Smooth muscle cell (in vitro differentiated cells): ENCODE measurements around the gene LRIT2. TPM values are rescaled to one million over a fixed set of nuclear protein-coding genes. Genes with fewer than 3 reads are reported as not detected.

ENCODE experiments used
- DNase-seq: peaks from one replicate; lab custom pipeline; 2025; ENCODE audit not compliant: unreplicated experiment; lab: John Stamatoyannopoulos, UW
- H2AFZ ChIP-seq: fragments of 200-600 bp; sonication (generic); 2 replicates; pipeline ENCODE4 v1.6.0; 2016; ENCODE audit warnings: antibody characterized with exemption, low read depth, mild to moderate bottlenecking
- H3F3A ChIP-seq: fragments of 200-600 bp; sonication (generic); 2 replicates; pipeline ENCODE4 v1.6.0; 2017; ENCODE audit warnings: antibody characterized with exemption, low read depth
- H3K27ac ChIP-seq: fragments of 200-600 bp; sonication (generic); 2 replicates; pipeline ENCODE4 v1.5.1; 2016; ENCODE audit warnings: low read depth, mild to moderate bottlenecking
- H3K27me3 ChIP-seq: fragments of 200-600 bp; sonication (generic); 2 replicates; pipeline ENCODE4 v1.6.1; 2016; ENCODE audit warnings: low read depth, mild to moderate bottlenecking
- H3K36me3 ChIP-seq: fragments of 200-600 bp; sonication (generic); 2 replicates; pipeline ENCODE4 v1.5.1; 2016; ENCODE audit warnings: low read depth
- H3K4me1 ChIP-seq: fragments of 200-600 bp; sonication (generic); 2 replicates; pipeline ENCODE4 v1.5.1; 2016; ENCODE audit warnings: low read depth
- H3K4me2 ChIP-seq: fragments of 200-600 bp; sonication (generic); 2 replicates; pipeline ENCODE4 v1.6.0; 2016; ENCODE audit warnings: mild to moderate bottlenecking
- H3K4me3 ChIP-seq: fragments of 200-600 bp; sonication (generic); 2 replicates; pipeline ENCODE4 v1.5.1; 2016; ENCODE audit warnings: mild to moderate bottlenecking
- H3K79me2 ChIP-seq: fragments of 200-600 bp; sonication (generic); 2 replicates; pipeline ENCODE4 v1.6.0; 2016; ENCODE audit warnings: low read depth, mild to moderate bottlenecking
- H3K9ac ChIP-seq: fragments of 200-600 bp; sonication (generic); 2 replicates; pipeline ENCODE4 v1.6.0; 2016; ENCODE audit warnings: low read depth
- H3K9me3 ChIP-seq: fragments of 200-600 bp; sonication (generic); replicated peaks from 2 replicates; pipeline ENCODE4 v1.5.1; 2016; ENCODE audit warnings: low read depth
- H4K20me1 ChIP-seq: fragments of 200-600 bp; sonication (generic); 2 replicates; pipeline ENCODE4 v1.6.0; 2016; ENCODE audit warnings: low read depth
- CTCF ChIP-seq: fragments of 200-600 bp; sonication (generic); IDR thresholded peaks from 2 replicates; pipeline ENCODE4 v1.5.1; 2017; ENCODE audit warnings: borderline replicate concordance, mild to moderate bottlenecking, antibody characterized with exemption; ENCODE audit not compliant: insufficient read depth, poor library complexity, severe bottlenecking
- WGBS: methylation state at CpG from one replicate; pipeline ENCODE4 v1.1.7; 2016; ENCODE audit warnings: low lambda C conversion rate; 5-methylcytosine and 5-hydroxymethylcytosine counted together
- polyA plus RNA-seq: library from polyadenylated mRNA; unstranded; fragments of >200 nt; fragmentation: Nextera tagmentation; extraction: Ambion mirVana; gene quantifications from 2 replicates; pipeline ENCODE4 v1.2.1, GENCODE V29; 2016
- total RNA-seq: library from RNA; depleted of rRNA; stranded (reverse); fragments of >200 nt; gene quantifications from 2 replicates; pipeline ENCODE4 v1.2.3, GENCODE V29; 2014

The LRIT2 gene
- total and polyA plus RNA-seq, 2 experiments from 2014 or later: not detected

- Histone ChIP-seq H2AFZ (no peak overlapping the region), H3K4me3 (no peak overlapping the region), H3K79me2 (no peaks in the 10 kb centered on the region), H4K20me1 (no peaks in the 10 kb centered on the region), H3F3A (no peaks in the 10 kb centered on the region), H3K4me1 (peaks cover 20% of the 10 kb centered on the region), H3K9ac (no peak overlapping the region), H3K4me2 (no peak overlapping the region), H3K27me3 (no peaks in the 10 kb centered on the region), H3K36me3 (no peaks in the 10 kb centered on the region), H3K9me3 (no peaks in the 10 kb centered on the region), H3K27ac (no peak overlapping the region)
- no peak for TF ChIP-seq CTCF
- no peak for DNase-seq
- 91% methylated on average over 12 of the region's 12 CpGs for WGBS
Measured at GRCh38 chr10:84248794-84249193, 23.4 kb upstream of the LRIT2 start.

- no peak overlapping the region for H3K4me3 ChIP-seq
- no peaks in the 10 kb centered on the region for H3F3A ChIP-seq
- no peak for TF ChIP-seq CTCF
- H3K36me3 ChIP-seq: no peaks in the 10 kb centered on the region
- H3K4me2 ChIP-seq: no peak overlapping the region
- 82% methylated on average over 6 of the region's 6 CpGs for WGBS
- H3K27me3 ChIP-seq: no peaks in the 10 kb centered on the region
- H3K4me1 ChIP-seq: peaks cover 20% of the 10 kb centered on the region
- no peak overlapping the region for H3K9ac ChIP-seq
- no peak overlapping the region for H3K27ac ChIP-seq
- DNase-seq: no peak
- H2AFZ ChIP-seq: no peak overlapping the region
- no peaks in the 10 kb centered on the region for H3K9me3 ChIP-seq
- no peaks in the 10 kb centered on the region for H4K20me1 ChIP-seq
- H3K79me2 ChIP-seq: no peaks in the 10 kb centered on the region
Measured at GRCh38 chr10:84247496-84247895, 22.2 kb upstream of the LRIT2 start.

GRCh38 chr10:84244651-84245270 is 19.4 kb upstream of the LRIT2 start, which contains the start of gene RGR:
Gene RGR, plus strand, starts transcription at chr10:84245053. Its CDS starts 38 bp downstream, at chr10:84245091.
- Histone ChIP-seq H3K36me3 (no peaks in the 10 kb centered on the region), H3K4me1 (peaks cover 20% of the 10 kb centered on the region), H2AFZ (no peak within 1 kb of the TSS), H3K27ac (no peak within 1 kb of the TSS), H3K4me3 (no peak within 1 kb of the TSS), H3K9me3 (no peaks in the 10 kb centered on the region), H3K27me3 (no peaks in the 10 kb centered on the region), H3K4me2 (no peak within 1 kb of the TSS), H3K9ac (no peak within 1 kb of the TSS), H3F3A (no peaks in the 10 kb centered on the region), H4K20me1 (no peaks in the 10 kb centered on the region), H3K79me2 (no peaks in the 10 kb centered on the region)
- WGBS: 70% methylated on average over 9 of the region's 9 CpGs
- TF ChIP-seq CTCF: no peak
- no peak for DNase-seq

- no peak for DNase-seq
- no peaks in the 10 kb centered on the region for H4K20me1 ChIP-seq
- no peak overlapping the region for H3K4me3 ChIP-seq
- no peaks in the 10 kb centered on the region for H3K79me2 ChIP-seq
- H3K27me3 ChIP-seq: no peaks in the 10 kb centered on the region
- H3K4me1 ChIP-seq: peaks cover 20% of the 10 kb centered on the region
- no peak overlapping the region for H3K27ac ChIP-seq
- no peaks in the 10 kb centered on the region for H3K9me3 ChIP-seq
- WGBS: 85% methylated on average over 3 of the region's 3 CpGs
- no peaks in the 10 kb centered on the region for H3K36me3 ChIP-seq
- H3F3A ChIP-seq: no peaks in the 10 kb centered on the region
- no peak overlapping the region for H3K4me2 ChIP-seq
- no peak for TF ChIP-seq CTCF
- H3K9ac ChIP-seq: no peak overlapping the region
- H2AFZ ChIP-seq: no peak overlapping the region
Measured at GRCh38 chr10:84243759-84244158, 18.4 kb upstream of the LRIT2 start.
